Transverse colon (tissue), 4 donors: ENCODE results near the gene GAB2. TPM values are rescaled to one million over a fixed set of nuclear protein-coding genes. Genes with fewer than 3 reads are reported as not detected.

Experiments used
- DNase-seq: peaks from one replicate; pipeline ENCODE4 v3.0.0-alpha.2; 2019
- H3K27ac ChIP-seq, 4 donors: fragments of 200-600 bp; sonication (generic); 2 replicates each; pipeline ENCODE4 v1.5.1; 2016 to 2018; ENCODE audit warnings: inconsistent platforms in 4 of 4
- H3K27me3 ChIP-seq: fragments of 200-600 bp; sonication (generic); 2 replicates; pipeline ENCODE4 v1.5.1; 2017; ENCODE audit warnings: inconsistent platforms
- H3K36me3 ChIP-seq, 4 donors: fragments of 200-600 bp; sonication (generic); 2 replicates each; pipeline ENCODE4 v1.5.1; 2017 to 2019; ENCODE audit warnings: inconsistent platforms in 4 of 4
- H3K4me1 ChIP-seq, 4 donors: fragments of 200-600 bp; sonication (generic); 2 replicates each; pipeline ENCODE4 v1.5.1; 2017 to 2020; ENCODE audit warnings: inconsistent platforms in 4 of 4
- H3K4me3 ChIP-seq, 4 donors: fragments of 200-600 bp; sonication (generic); 1 replicate in 1 of 4; 2 replicates in 3 of 4; pipeline versions ENCODE4 v1.5.1 to v1.6.1; 2017 to 2019; ENCODE audit warnings: inconsistent platforms in 4 of 4
- H3K9me3 ChIP-seq, 2 donors: fragments of 200-600 bp; sonication (generic); 2 replicates each; pipeline ENCODE4 v1.5.1; 2017 to 2019; ENCODE audit warnings: inconsistent platforms in 2 of 2
- CTCF ChIP-seq, 5 experiments: fragments of 200-600 bp in 3 of 5; fragments of 450-650 bp in 2 of 5; sonication (generic) in 3 of 5; IDR thresholded peaks; 1 replicate in 2 of 5; 2 replicates in 3 of 5; pipeline ENCODE4 v1.5.1; 2016 to 2017; ENCODE audit warnings: antibody characterized with exemption in 5 of 5, inconsistent platforms in 3 of 5, mild to moderate bottlenecking in 2 of 5, moderate library complexity in 1 of 5
- EP300 ChIP-seq: sonication (generic); formaldehyde crosslinking; IDR thresholded peaks from one replicate; pipeline ENCODE4 v1.6.1; 2017; ENCODE audit warnings: antibody characterized with exemption, low read depth
- POLR2A ChIP-seq: fragments of 450-650 bp; IDR thresholded peaks from one replicate; pipeline ENCODE4 v1.6.1; 2016; ENCODE audit warnings: antibody characterized with exemption, mild to moderate bottlenecking, moderate library complexity
- POLR2AphosphoS5 ChIP-seq, 3 donors: sonication (generic); formaldehyde crosslinking; IDR thresholded peaks; one replicate each; pipeline ENCODE4 v1.6.1; 2016; ENCODE audit warnings: antibody characterized with exemption in 3 of 3
- WGBS, 2 donors: methylation state at CpG; one replicate each; pipeline ENCODE4 v1.1.5; 2018; ENCODE audit warnings: low coverage in 1 of 2; 5-methylcytosine and 5-hydroxymethylcytosine counted together
- in situ Hi-C, 4 donors: fragments of 200-750 bp; cut with MboI; loops; one replicate each; pipeline versions ENCODE4 v1.15.0 to v1.15.1; 2017; ENCODE audit warnings: low sequenced_read_pairs in 3 of 4, low pct_ligation_motif_present in 1 of 4, low pct_unique_long_range_greater_than_20kb in 1 of 4
- intact Hi-C: fragments of 100-400 bp; cut with DNase I; formaldehyde crosslinking; loops from one replicate; pipeline ENCODE4 v1.15.1; 2023; ENCODE audit warnings: low total_unique reads
- total RNA-seq, 4 donors: library from RNA; depleted of rRNA; stranded (reverse); fragments of >200 nt; gene quantifications; one replicate each; pipeline ENCODE4 v1.1.0, GENCODE V29; 2016

GAB2 gene
- total RNA-seq, 4 donors from 2014 or later, result 5.8 to 35.7 (median 22.9) TPM

- H3K27ac ChIP-seq, result no peak overlapping the region
- H3K36me3 ChIP-seq, result no peaks in the 10 kb centered on the region
- 78 to 81% methylated on average over 1 of the region's 1 CpG for WGBS, 2 donors
- no peaks in the 10 kb centered on the region for H3K9me3 ChIP-seq
- no peaks in the 10 kb centered on the region for H3K27me3 ChIP-seq
- TF ChIP-seq EP300 (no peak), CTCF (IDR thresholded peaks at IDR 0.05) (no peak), POLR2A (no peak), POLR2AphosphoS5 (IDR thresholded peaks at IDR 0.05) (no peak)
- intact Hi-C loops, result no loop called here
- no peak overlapping the region for H3K4me3 ChIP-seq
- H3K4me1 ChIP-seq, result no peaks in the 10 kb centered on the region
- DNase-seq, result no peak
- in situ Hi-C loops, result no loop called here
Observed at GRCh38 chr11:78460471-78460870, 42.9 kb upstream of the GAB2 start.

- H3K9me3 ChIP-seq, result no peaks in the 10 kb centered on the region
- TF ChIP-seq POLR2A (no peak), POLR2AphosphoS5 (IDR thresholded peaks at IDR 0.05) (no peak), CTCF (IDR thresholded peaks at IDR 0.05) (no peak), EP300 (no peak)
- no peak for DNase-seq
- no peak overlapping the region for H3K4me3 ChIP-seq
- intact Hi-C loops, result no loop called here
- in situ Hi-C loops, result no loop called here
- no peaks in the 10 kb centered on the region for H3K4me1 ChIP-seq
- no peaks in the 10 kb centered on the region for H3K27me3 ChIP-seq
- WGBS, 2 donors, result 89% methylated on average over 3 to 4 of the region's 4 CpGs
- H3K36me3 ChIP-seq, result no peaks in the 10 kb centered on the region
- no peak overlapping the region for H3K27ac ChIP-seq
Observed at GRCh38 chr11:78459738-78460137, 42.1 kb upstream of the GAB2 start.

- Histone ChIP-seq H3K4me1 (no peaks in the 10 kb centered on the region), H3K36me3 (no peaks in the 10 kb centered on the region), H3K27me3 (no peaks in the 10 kb centered on the region), H3K9me3 (no peaks in the 10 kb centered on the region), H3K27ac (no peak overlapping the region), H3K4me3 (no peak overlapping the region)
- in situ Hi-C loops (no loop called here), intact Hi-C loops (no loop called here)
- TF ChIP-seq POLR2AphosphoS5 (IDR thresholded peaks at IDR 0.05), result no peak
- TF ChIP-seq CTCF (IDR thresholded peaks at IDR 0.05), result no peak
- no peak for TF ChIP-seq EP300
- TF ChIP-seq POLR2A, result no peak
- 70 to 83% methylated on average over 2 of the region's 2 CpGs for WGBS, 2 donors
- no peak for DNase-seq
Observed at GRCh38 chr11:78457448-78457847, 39.8 kb upstream of the GAB2 start.

GRCh38 chr11:78453140-78453935 lies 35.7 kb upstream of the GAB2 start:
- WGBS, 2 donors, result 72 to 80% methylated on average over 2 of the region's 2 CpGs
- Histone ChIP-seq H3K4me3 (no peak overlapping the region), H3K36me3 (no peaks in the 10 kb centered on the region), H3K4me1 (peaks cover 0 to 16% (median 7%) of the 10 kb centered on the region in 4 donors), H3K9me3 (no peaks in the 10 kb centered on the region), H3K27me3 (no peaks in the 10 kb centered on the region), H3K27ac (no peak overlapping the region)
- in situ Hi-C loops, result no loop called here
- DNase-seq, result no peak
- intact Hi-C loops, result no loop called here
- TF ChIP-seq POLR2AphosphoS5 (IDR thresholded peaks at IDR 0.05), result no peak
- TF ChIP-seq POLR2A, result no peak
- no peak for TF ChIP-seq EP300
- no peak for TF ChIP-seq CTCF (IDR thresholded peaks at IDR 0.05)
